ENCODE measurements around the gene MNX1. TPM values are rescaled to one million over a fixed set of nuclear protein-coding genes. Genes with fewer than 3 reads are reported as not detected.

The MNX1 gene
- total and polyA plus RNA-seq, 2 of the 4 experiments (the other 2 are of a cell fraction), result not detected

GRCh38 chr7:156994417-156994816, 16.0 kb downstream of the MNX1 start:
- POLR2A ChIA-PET (ENCODE audit: unreplicated experiment), result no interaction called here
- H3K4ac ChIP-seq (ENCODE audit: low read depth, low read length), result no peak overlapping the region
- no peaks in the 10 kb centered on the region for H3K79me1 ChIP-seq (ENCODE audit: low read depth in 1 of 2, low read length in 2 of 2)
- H3K36me3 ChIP-seq (ENCODE audit: control insufficient read depth, insufficient read depth, low read length), result no peaks in the 10 kb centered on the region
- H3K4me2 ChIP-seq (ENCODE audit: low read depth, low read length), result no peak overlapping the region
- H2BK15ac ChIP-seq (ENCODE audit: low read depth, low read length), result no peak overlapping the region
- no peak overlapping the region for H3K18ac ChIP-seq (ENCODE audit: low read depth, low read length)
- CTCF ChIA-PET, result no interaction called here
- no peak overlapping the region for H3K9ac ChIP-seq (ENCODE audit: low read depth, low read length)
- no peak overlapping the region for H2BK5ac ChIP-seq (ENCODE audit: low read depth, low read length, poor library complexity, severe bottlenecking)
- no peaks in the 10 kb centered on the region for H3K4me1 ChIP-seq (ENCODE audit: control insufficient read depth, insufficient read depth, low read length)
- H2AK5ac ChIP-seq (ENCODE audit: low read depth, low read length), result no peak overlapping the region
- H3K27ac ChIP-seq (ENCODE audit: insufficient read depth, low read length), result no peak overlapping the region
- H2BK120ac ChIP-seq (ENCODE audit: low read depth, low read length), result no peak overlapping the region
- H3K14ac ChIP-seq (replicated peaks; ENCODE audit: low read depth, low read length), result no peak overlapping the region
- TF ChIP-seq CTCF (conservative IDR thresholded peaks at IDR 0.05; ENCODE audit: low read depth, low read length) (no peak), MAZ (IDR thresholded peaks at IDR 0.05; ENCODE audit: borderline replicate concordance, low read depth, low read length) (no peak), NFE2L2 (IDR thresholded peaks at IDR 0.05; ENCODE audit: low read depth, low read length) (no peak), RCOR1 (IDR thresholded peaks at IDR 0.05; ENCODE audit: insufficient replicate concordance, low read length) (no peak), RAD21 (IDR thresholded peaks at IDR 0.05; ENCODE audit: low read length) (no peak)
- WGBS, 2 experiments (ENCODE audit: extremely low coverage in 2 of 2, insufficient read length in 1 of 2), result no CpG with 5 or more reads among the region's 8 CpGs
- no peak overlapping the region for H2BK20ac ChIP-seq (ENCODE audit: low read depth, low read length)
- dilution Hi-C loops (cut with HindIII; ENCODE audit: low sequenced_read_pairs, unreplicated experiment) (no loop called here), intact Hi-C loops (cut with micrococcal nuclease) (no loop called here), in situ Hi-C loops (cut with MboI; ENCODE audit: low sequenced_read_pairs) (no loop called here)
- no peak overlapping the region for H4K91ac ChIP-seq (ENCODE audit: insufficient read depth, low read depth, low read length)
- no peaks in the 10 kb centered on the region for H4K20me1 ChIP-seq (ENCODE audit: insufficient read depth, low read length)
- no peak overlapping the region for H2AFZ ChIP-seq (replicated peaks; ENCODE audit: low read length, poor library complexity)
- peaks cover 9% of the 10 kb centered on the region for H3K9me3 ChIP-seq (ENCODE audit: control insufficient read depth, insufficient read depth, low read length)
- H3K27me3 ChIP-seq (ENCODE audit: control insufficient read depth, insufficient read depth, low read length), result peaks cover 53% of the 10 kb centered on the region
- H3K56ac ChIP-seq (ENCODE audit: extremely low read depth, insufficient read depth, low read length), result no peak overlapping the region
- ATAC-seq (ENCODE audit: low read depth) (no peak), DNase-seq (no peak)
- H4K8ac ChIP-seq (ENCODE audit: low read depth in 2 of 2, low read length in 2 of 2), result no peak overlapping the region
- H3K9me1 ChIP-seq (ENCODE audit: insufficient read depth, low read length), result no peaks in the 10 kb centered on the region
- BruUV-seq (replicated peaks), result no TSS peak
- no peak overlapping the region for H4K5ac ChIP-seq (ENCODE audit: low read depth, low read length)
- no peak overlapping the region for H3K23ac ChIP-seq (ENCODE audit: low read depth, low read length)
- no peak overlapping the region for H2AK9ac ChIP-seq (replicated peaks; ENCODE audit: low read depth, low read length, poor library complexity)
- no peak overlapping the region for H3K4me3 ChIP-seq (ENCODE audit: insufficient read depth, low read depth, low read length)

Measured in IMR-90 (cell line).